NCI-H345 treated with DMSO at 0.1 percent for 48 hours (cell line): ENCODE data around the gene ABHD17B.

Experiments used
- DNase-seq: peaks from one replicate; lab custom pipeline; 2025; ENCODE audit not compliant: unreplicated experiment; lab: John Stamatoyannopoulos, UW

Gene ABHD17B

DNA sequence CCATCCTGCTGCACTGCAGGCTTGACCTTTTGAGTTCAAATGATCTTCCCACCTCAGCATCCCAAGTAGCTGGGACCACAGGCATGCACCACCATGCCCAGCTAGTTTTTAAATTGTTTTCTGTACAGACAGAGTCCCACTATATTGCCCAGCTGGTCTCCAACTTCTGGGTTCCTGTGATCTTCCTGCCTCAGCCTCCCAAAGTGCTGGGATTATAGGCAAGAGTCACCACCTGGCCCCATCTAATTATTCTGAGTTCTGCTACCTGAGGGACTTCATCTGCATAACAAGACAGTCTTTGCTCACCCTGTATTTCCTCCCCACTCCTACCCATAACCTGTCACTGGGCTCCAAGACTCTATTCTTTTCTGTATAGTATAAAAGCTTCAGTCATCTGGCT lies 88.1 kb downstream of the ABHD17B start:
- no peak for DNase-seq

DNA sequence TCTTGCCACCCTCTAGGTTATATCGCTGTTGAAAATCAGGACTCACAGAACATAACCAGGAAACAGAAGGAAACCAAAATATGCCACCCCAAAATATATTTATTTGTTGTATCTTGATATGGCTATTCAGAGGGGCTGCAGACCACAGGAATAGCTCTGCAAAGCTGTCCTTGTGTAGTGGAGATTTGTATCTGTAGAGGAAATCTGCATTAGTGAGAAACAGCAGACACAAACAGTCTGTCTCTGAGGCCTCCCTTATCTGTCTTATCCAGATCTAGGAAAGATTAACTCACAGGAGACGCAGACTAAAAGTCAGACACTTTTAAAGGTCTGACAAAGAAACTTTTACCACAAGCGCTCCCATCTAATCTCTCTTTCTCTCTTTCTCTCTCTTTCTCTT lies 88.5 kb downstream of the ABHD17B start:
- no peak for DNase-seq

DNA sequence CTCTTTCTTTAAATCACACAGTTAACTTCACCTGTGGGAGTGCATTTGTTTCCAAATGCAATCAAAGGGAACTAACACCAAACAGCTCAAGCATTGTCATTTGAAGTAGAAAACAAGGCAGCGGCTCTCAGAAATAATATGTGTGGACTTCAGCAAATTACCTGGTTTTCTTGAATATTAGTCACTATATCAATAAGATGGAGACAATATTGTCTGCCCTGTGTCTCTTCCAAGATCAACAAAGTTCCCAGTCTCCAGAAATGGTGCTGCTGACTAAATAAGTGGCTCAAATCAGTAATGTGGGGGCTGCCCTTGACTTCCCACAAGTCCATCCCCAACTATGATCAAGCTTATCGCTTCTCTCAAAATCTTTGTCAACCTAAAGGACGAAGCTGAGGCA lies 89.6 kb downstream of the ABHD17B start:
- no peak for DNase-seq

DNA sequence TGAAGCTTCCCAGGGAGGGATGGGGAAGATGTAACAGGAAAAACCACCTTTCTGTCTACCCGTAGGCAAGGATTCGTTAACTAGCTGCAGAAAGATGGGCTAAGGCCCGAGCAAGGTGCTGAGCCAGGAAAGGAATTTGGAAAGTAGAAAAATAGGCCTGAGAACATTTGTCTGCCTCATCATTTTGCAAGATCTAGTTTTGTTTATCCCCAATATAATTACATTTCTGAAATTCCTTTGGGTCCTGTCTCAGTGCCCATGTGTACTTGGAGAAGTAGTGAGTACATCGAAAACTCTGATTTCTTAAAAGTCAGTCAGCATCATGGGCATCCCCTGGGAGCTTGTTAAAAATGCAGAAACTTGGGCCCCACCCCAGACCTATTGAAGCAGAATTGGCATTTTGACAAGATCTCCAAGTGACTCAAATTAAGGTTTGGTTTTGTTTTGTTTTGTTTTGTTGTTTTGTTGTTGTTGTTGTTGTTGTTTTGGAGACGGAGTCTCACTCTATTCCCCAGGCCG lies 90.5 kb downstream of the ABHD17B start:
- DNase-seq = no peak

DNA sequence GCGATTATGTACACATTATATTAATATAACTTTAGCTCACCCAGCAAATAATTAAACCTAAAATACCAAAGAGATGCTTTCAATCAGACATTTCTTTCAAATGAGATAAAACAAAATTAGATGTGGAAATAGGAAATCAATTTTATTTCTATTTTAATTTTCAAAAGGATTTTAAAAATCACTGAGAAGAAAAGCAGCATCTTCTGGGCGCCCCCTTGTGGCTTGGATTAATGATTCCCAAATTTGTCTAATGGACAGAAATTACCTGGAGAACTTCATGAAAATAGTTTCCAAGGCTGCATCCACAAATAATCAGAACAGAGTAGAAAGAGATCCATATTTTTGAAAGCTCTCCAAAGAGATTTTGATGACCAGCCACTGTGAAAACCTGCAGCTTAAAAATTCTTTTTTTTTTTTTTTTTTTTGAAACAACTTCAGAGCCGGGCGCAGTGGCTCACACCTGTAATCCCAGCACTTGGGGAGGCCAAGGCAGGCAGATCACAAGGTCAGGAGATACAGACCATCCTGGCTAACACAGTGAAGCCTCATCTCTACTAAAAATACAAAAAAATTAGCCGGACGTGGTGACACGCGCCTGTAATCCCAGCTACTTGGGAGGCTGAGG lies 91.8 kb downstream of the ABHD17B start:
- DNase-seq = peak; percentile 2

DNA sequence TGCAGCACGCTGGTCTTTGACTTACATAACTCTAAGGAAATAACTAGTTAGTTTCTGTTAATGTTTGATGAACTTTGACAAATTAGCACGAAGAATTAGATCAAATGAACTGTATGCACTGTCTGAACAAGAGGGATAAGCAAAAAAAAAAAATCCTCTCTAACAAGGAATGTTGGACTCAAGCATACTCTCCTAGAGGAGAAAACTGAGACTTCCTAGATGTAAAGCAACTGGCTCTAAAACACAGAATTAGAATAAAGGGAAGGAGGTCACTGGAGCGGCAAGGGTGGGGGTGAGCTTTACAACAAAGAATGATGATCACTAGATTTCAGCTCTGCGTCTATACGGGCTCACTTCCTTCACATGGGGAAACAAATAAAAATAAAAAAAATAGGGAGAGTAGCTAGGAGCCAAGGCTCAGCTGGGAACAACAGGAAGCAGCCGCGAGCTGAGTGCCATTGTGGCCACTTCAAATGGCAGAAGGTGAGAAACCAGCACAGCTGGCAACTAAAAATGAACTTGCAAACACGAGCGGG lies 94.0 kb downstream of the ABHD17B start:
- peak; percentile 27 for DNase-seq
